Hematopoietic multipotent progenitor cell treated with erythropoietin and hydrocortisone succinate and interleukin-3 and kit ligand, for 6 days (in vitro differentiated cells): ENCODE results near the gene ZFYVE16.
"Not testable (repeated sequence)": the region's sequence is repeated elsewhere in the genome, so short reads cannot be mapped to it uniquely, and the experiment has no call there.

Source experiments
- DNase-seq: peaks from one replicate; pipeline ENCODE4 v3.0.0-alpha.2; 2015

Gene ZFYVE16

DNA sequence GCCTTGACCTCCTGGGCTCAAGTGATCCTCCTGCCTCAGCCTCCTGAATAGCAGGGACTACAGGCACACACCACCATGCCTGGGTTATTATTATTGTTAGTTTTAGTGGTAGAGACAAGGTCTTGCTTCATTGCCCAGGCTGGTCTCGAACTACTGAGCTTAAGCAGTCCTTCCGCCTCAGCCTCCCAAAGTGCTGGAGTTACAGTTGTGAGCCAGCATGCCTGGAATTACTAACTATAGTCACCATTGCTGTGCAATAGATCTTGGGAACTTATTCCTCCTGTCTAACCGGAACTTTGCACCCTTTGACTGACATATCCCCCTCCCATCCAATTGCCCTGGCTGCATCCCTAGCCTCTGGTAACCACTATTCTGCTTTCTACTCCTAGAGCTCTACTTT, 83.4 kb downstream of the ZFYVE16 start:
- no peak for DNase-seq

DNA sequence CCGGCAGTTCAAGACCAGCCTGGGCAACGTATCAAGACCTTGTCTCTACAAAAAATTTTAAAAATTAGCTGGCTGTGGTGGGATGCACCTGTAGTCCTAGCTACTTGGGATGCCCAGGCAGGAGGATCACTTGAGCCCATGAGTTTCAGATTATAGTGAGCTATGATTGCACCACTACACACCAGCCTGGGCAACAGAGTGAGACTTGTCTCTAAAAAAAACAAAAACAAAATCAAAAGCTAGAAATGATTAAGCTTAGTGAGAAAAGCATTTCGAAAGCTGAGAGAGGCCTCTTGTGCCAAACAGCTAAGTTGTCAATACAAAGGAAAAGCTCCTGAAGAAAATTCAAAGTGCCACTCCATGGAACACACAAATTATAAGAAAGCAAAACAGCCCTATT, 84.9 kb downstream of the ZFYVE16 start:
- no peak for DNase-seq

DNA sequence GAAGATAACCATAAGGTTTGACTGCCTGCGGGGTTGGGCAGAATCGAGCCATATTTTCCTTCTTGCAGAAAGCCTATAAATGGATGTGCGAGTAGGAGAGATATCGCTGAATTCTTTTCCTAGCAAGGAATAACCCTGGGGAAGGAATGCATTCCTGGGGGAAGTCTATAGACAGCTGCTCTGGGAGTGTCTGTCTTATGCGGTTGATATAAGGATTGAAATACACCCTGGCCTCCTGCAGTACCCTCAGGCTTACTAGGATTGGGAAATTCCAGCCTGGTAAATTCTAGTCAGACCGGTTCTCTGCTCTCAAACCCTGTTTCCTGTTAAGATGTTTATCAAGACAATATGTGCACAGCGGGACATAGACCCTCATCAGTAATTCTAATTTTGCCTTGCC, 85.6 kb downstream of the ZFYVE16 start:
- DNase-seq: not testable (repeated sequence)

DNA sequence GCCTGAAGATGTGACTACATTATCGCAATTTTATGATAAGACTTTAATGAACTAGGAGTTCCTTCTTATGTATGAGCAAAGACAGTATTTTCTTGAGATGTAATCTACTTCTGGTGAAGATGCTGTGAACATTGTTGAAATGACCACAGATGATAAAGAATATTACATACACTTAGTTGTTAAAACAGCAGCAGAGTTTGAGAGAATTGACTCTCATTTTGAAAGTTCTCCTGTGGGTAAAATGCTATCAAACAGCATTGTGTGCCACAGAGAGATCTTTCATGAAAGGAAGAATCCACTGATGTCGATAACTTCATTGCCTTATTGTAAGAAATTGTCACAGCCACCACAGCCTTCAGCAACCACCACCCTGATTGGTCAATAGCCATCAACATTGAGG, 88.0 kb downstream of the ZFYVE16 start:
- DNase-seq: peak; percentile 32

DNA sequence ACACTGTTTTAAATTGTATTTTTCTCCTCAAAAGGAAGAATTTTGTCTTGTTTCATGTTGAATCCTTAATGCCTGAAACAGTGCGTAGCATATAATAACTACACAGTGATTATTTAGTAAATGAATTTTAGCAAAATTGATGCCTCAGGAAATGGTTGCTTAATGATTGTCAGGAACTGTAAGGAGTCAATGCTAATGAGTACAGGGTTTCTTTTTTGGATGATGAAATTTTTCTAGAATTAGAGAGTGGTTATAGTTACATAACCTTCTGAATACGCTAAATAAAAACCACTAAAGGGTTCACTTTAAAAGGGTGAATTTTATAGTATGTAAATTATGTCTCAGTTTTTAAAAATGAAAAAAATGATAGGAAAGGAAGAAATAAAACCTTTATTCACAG, 94.9 kb downstream of the ZFYVE16 start:
- DNase-seq: peak; percentile 52

DNA sequence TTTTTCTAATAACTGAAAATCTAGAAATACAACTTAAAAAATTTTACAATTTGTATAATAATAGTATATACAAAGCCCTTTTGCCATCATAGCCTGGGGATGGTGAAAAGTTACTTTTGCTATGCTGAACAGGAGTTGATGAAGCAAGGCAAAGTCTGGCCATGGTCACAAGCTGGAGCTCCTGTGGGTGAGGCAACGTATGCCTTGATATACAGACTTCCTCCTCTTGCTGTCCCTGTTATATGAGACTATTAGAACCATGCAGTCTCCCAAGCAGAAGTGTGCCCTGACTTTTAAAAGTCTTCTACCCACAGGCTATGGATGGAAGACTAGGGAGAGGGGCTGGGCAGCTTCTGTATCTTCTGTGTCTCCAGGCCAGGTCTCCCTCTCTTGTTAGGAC, 95.8 kb downstream of the ZFYVE16 start:
- DNase-seq: peak; percentile 55

DNA sequence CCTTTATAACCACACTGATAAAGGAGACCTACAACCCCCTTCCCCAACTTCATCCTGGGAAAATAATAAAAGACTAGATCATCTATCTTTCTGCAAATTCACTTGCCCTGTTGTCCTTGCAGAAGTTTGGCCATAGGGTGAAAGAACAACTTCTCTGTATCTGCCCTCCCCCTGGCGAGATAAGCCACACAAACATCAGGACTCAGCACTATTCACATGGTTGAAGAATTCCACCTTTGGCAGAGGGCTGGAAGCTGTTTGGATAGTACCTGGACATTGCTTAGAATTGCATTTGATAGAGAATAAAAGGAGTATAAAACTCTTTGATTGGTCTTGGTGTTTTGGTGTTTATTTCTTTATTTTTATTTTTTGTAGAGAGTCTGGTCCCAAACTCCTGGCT, 97.0 kb downstream of the ZFYVE16 start:
- DNase-seq: no peak

DNA sequence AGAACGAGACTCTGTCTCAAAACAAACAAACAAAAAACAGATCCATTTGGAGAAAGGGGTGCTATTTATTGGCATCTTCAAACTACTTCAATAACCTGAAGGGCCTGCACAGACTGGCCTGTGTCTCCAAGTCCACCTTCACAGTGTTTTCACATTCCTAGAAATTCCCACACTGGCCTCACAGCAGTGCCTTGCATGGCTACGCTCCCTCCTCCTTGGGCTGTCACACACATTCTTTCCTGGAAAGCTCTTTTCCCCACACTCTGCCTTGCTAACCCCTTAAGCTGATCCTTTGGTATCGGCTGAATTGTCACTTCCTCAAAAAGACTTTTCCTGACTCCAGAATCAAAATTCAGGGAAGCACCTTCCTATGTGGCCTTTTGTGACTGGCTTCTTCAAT, 99.8 kb downstream of the ZFYVE16 start:
- no peak for DNase-seq

DNA sequence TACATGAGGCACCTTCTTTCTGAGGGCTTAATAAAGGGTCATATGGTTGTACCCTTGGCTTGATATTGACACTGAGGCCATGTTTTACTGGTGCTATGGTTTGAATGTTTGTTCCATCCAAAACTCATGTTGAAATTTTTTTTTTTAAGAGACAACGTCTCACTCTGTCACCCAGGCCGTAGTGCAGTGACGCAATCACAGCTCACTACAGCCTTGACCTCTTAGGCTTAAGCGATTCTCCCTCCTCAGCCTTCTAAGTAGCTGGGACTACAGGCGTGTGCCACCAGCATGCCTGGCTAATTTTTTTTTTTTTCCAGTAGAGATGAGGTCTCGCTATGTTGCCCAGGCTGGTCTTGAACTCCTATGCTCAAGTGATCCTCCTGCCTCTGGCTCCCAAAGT, 101.0 kb downstream of the ZFYVE16 start:
- no peak for DNase-seq

DNA sequence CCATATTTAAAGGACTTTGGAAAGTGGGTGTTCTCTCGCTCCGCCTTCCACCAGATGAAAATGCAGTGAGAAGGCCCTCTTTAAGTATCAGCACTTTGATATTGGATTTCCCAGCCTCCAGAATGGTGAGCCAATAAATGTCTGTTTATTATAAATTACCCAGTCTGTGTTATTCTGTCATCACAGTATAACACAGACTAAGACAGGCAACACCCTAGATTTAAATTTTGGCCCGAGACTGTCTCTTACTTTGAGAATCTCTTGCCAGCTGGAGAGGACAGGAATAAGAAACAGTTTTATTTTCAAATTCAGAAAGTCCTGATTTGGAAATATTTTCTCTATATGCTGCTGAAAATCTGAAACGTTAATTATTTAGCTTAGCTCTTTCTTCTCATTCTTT, 101.5 kb downstream of the ZFYVE16 start:
- no peak for DNase-seq

DNA sequence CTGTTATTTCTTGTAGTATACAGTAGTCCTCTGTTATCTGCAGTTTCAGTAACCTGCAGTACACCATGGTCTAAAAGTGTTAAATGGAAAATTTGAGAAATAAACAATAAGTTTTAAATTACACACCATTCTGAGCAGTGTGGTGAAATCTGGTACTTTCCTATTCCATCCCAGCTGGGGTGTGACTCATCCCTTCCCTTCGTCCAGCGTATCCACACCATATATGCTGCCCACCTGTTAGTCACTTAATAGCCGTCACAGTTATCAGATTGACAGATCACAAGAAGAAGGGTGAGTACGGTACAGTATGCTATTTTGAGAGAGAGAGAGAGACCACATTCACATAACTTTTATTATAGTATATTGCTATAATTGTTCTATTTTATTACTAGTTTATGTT, 109.0 kb downstream of the ZFYVE16 start:
- DNase-seq: no peak
